SU-DHL-6 (cell line): Measurements from ENCODE around the gene ZDHHC8.

ENCODE experiments used
- H2AFZ ChIP-seq: fragments of 200-600 bp; sonication (generic); 2 replicates; pipeline ENCODE4 v1.6.1; 2014; ENCODE audit warnings: low read depth, mild to moderate bottlenecking, moderate library complexity, mixed read lengths, antibody characterized with exemption, low read length; ENCODE audit not compliant: severe bottlenecking
- H3F3A ChIP-seq: fragments of 200-600 bp; shearing (Covaris generic); 2 replicates; pipeline ENCODE4 v1.6.0; 2016; ENCODE audit warnings: antibody characterized with exemption, mild to moderate bottlenecking; ENCODE audit not compliant: insufficient read depth
- H3K27ac ChIP-seq: fragments of 200-600 bp; sonication (generic); 2 replicates; pipeline ENCODE4 v1.5.1; 2016; ENCODE audit warnings: low read depth, mild to moderate bottlenecking, low read length, moderate library complexity, mixed read lengths
- H3K27me3 ChIP-seq: fragments of 200-600 bp; sonication (generic), shearing (Covaris generic); 2 replicates; pipeline ENCODE4 v1.6.0; 2014; ENCODE audit warnings: mild to moderate bottlenecking, low read length
- H3K36me3 ChIP-seq: fragments of 200-600 bp; sonication (generic); 2 replicates; pipeline ENCODE4 v1.6.1; 2014; ENCODE audit warnings: mild to moderate bottlenecking, low read length, mixed read lengths
- H3K4me2 ChIP-seq: fragments of 300-600, 200-600 bp; shearing (Covaris generic), sonication (generic); 2 replicates; pipeline ENCODE4 v1.6.0; 2014; ENCODE audit warnings: low read length, low read depth, mild to moderate bottlenecking; ENCODE audit not compliant: poor library complexity, severe bottlenecking
- H3K4me3 ChIP-seq: fragments of 200-600 bp; sonication (generic); 2 replicates; pipeline ENCODE4 v1.5.1; 2014; ENCODE audit warnings: antibody characterized with exemption, low read length, mild to moderate bottlenecking, mixed read lengths; ENCODE audit not compliant: insufficient read depth, poor library complexity, severe bottlenecking
- H3K79me2 ChIP-seq: fragments of 200-600 bp; sonication (generic); 2 replicates; pipeline ENCODE4 v1.6.1; 2014; ENCODE audit warnings: mild to moderate bottlenecking, low read length, moderate library complexity; ENCODE audit not compliant: insufficient read depth
- H3K9ac ChIP-seq: fragments of 200-600 bp; sonication (generic); 2 replicates; pipeline ENCODE4 v1.7.0; 2014; ENCODE audit warnings: mild to moderate bottlenecking, low read length
- H3K9me2 ChIP-seq: fragments of 200-600 bp; sonication (generic); replicated peaks from 2 replicates; pipeline ENCODE4 v1.6.1; 2014; ENCODE audit warnings: low read length; ENCODE audit not compliant: insufficient read depth
- H3K9me3 ChIP-seq: fragments of 200-600 bp; sonication (generic); 2 replicates; pipeline ENCODE4 v1.6.1; 2014; ENCODE audit warnings: low read length, mixed read lengths; ENCODE audit not compliant: insufficient read depth
- H4K20me1 ChIP-seq: fragments of 200-600 bp; sonication (generic); 2 replicates; pipeline ENCODE4 v1.6.1; 2014; ENCODE audit warnings: low read depth, mild to moderate bottlenecking, antibody characterized with exemption, low read length, moderate library complexity, mixed read lengths
- CTCF ChIP-seq: fragments of 200-600 bp; sonication (generic); IDR thresholded peaks from one replicate; pipeline ENCODE4 v1.5.1; 2017; ENCODE audit warnings: antibody characterized with exemption, mild to moderate bottlenecking, low read length, moderate library complexity; ENCODE audit not compliant: insufficient read depth, poor library complexity, severe bottlenecking
- EZH2phosphoT487 ChIP-seq: fragments of 200-600 bp; sonication (generic), shearing (Covaris generic); conservative IDR thresholded peaks from 2 replicates; pipeline ENCODE4 v1.6.1; 2018; ENCODE audit warnings: mild to moderate bottlenecking, antibody characterized with exemption, low read length, moderate library complexity, mixed read lengths

The ZDHHC8 gene

GRCh38 chr22:20141186-20142077 is 9.8 kb downstream of the ZDHHC8 start:
- H3K4me3 ChIP-seq = no peak overlapping the region
- TF ChIP-seq EZH2phosphoT487 (no peak), CTCF (no peak)
- no peak overlapping the region for H3K9ac ChIP-seq
- H4K20me1 ChIP-seq = no peaks in the 10 kb centered on the region
- no peaks in the 10 kb centered on the region for H3K36me3 ChIP-seq
- no peaks in the 10 kb centered on the region for H3F3A ChIP-seq
- H2AFZ ChIP-seq = no peak overlapping the region
- H3K27me3 ChIP-seq = no peaks in the 10 kb centered on the region
- no peak overlapping the region for H3K4me2 ChIP-seq
- no peaks in the 10 kb centered on the region for H3K9me2 ChIP-seq
- H3K79me2 ChIP-seq = no peaks in the 10 kb centered on the region
- no peak overlapping the region for H3K27ac ChIP-seq
- H3K9me3 ChIP-seq = no peaks in the 10 kb centered on the region

GRCh38 chr22:20142711-20143621 is 11.4 kb downstream of the ZDHHC8 start:
- Histone ChIP-seq H3K9ac (no peak overlapping the region), H3K9me2 (no peaks in the 10 kb centered on the region), H4K20me1 (no peaks in the 10 kb centered on the region), H3K4me2 (no peak overlapping the region), H3K4me3 (no peak overlapping the region), H3K36me3 (no peaks in the 10 kb centered on the region), H3K27me3 (no peaks in the 10 kb centered on the region), H3K9me3 (no peaks in the 10 kb centered on the region), H3F3A (no peaks in the 10 kb centered on the region), H2AFZ (no peak overlapping the region), H3K27ac (no peak overlapping the region), H3K79me2 (no peaks in the 10 kb centered on the region)
- no peak for TF ChIP-seq EZH2phosphoT487
- TF ChIP-seq CTCF = no peak

- Histone ChIP-seq H3K9ac (no peak overlapping the region), H3K27ac (no peak overlapping the region), H3K79me2 (no peaks in the 10 kb centered on the region), H3K27me3 (no peaks in the 10 kb centered on the region), H3K9me2 (no peaks in the 10 kb centered on the region), H3K4me3 (no peak overlapping the region), H2AFZ (no peak overlapping the region), H3K9me3 (no peaks in the 10 kb centered on the region), H3K4me2 (no peak overlapping the region), H3F3A (no peaks in the 10 kb centered on the region), H3K36me3 (no peaks in the 10 kb centered on the region), H4K20me1 (no peaks in the 10 kb centered on the region)
- TF ChIP-seq EZH2phosphoT487 (no peak), CTCF (no peak)
These were observed 12.5 kb downstream of the ZDHHC8 start for GRCh38 chr22:20143883-20144665.
